IMR-90 (cell line): Measurements from ENCODE around the gene SH3BP4. TPM values are rescaled to one million over a fixed set of nuclear protein-coding genes. Genes with fewer than 3 reads are reported as not detected.

ENCODE experiments used
- ATAC-seq: fragments of 200-7000 bp; cut with Tn5 transposase; 2 replicates; pipeline ENCODE4 v1.9.1; 2020; ENCODE audit warnings: low read depth, mild to moderate bottlenecking, moderate library complexity
- BruUV-seq: library from RNA; stranded (reverse); fragments of 400-500 nt; replicated peaks from 2 replicates; lab custom pipeline; 2021; lab: Mats Ljungman, UMichigan
- CTCF ChIA-PET: fragments of 300-600 bp; formaldehyde crosslinking; extraction: SDS; loops from one replicate; lab custom pipeline; 2021; ENCODE audit warnings: antibody characterized with exemption; lab: Yijun Ruan, JAX
- POLR2A ChIA-PET: fragments of 300-600 bp; sonication (Branson Sonifier 250); formaldehyde crosslinking; loops from one replicate; lab custom pipeline; 2022; ENCODE audit warnings: antibody characterized with exemption; ENCODE audit not compliant: unreplicated experiment; lab: Charles Lee
- DNase-seq: peaks from one replicate; pipeline ENCODE4 v3.0.0; 2013
- H2AFZ ChIP-seq: replicated peaks from 2 replicates; pipeline ENCODE3; 2013; ENCODE audit warnings: low read length, mild to moderate bottlenecking; ENCODE audit not compliant: poor library complexity
- H2AK5ac ChIP-seq: 2 replicates; pipeline ENCODE4 v1.6.1; 2013; ENCODE audit warnings: low read depth, low read length, inconsistent platforms
- H2AK9ac ChIP-seq: replicated peaks from 2 replicates; pipeline ENCODE3; 2013; ENCODE audit warnings: mild to moderate bottlenecking, low read depth, low read length, moderate library complexity; ENCODE audit not compliant: poor library complexity
- H2BK120ac ChIP-seq: 2 replicates; pipeline ENCODE4 v1.6.1; 2013; ENCODE audit warnings: low read depth, low read length, inconsistent platforms
- H2BK15ac ChIP-seq: 3 replicates; pipeline ENCODE4 v1.6.1; 2013; ENCODE audit warnings: low read depth, low read length, inconsistent platforms
- H2BK20ac ChIP-seq: 2 replicates; pipeline ENCODE4 v1.6.1; 2013; ENCODE audit warnings: low read depth, mild to moderate bottlenecking, inconsistent platforms, low read length, moderate library complexity
- H2BK5ac ChIP-seq: 2 replicates; pipeline ENCODE4 v1.6.1; 2013; ENCODE audit warnings: mild to moderate bottlenecking, low read depth, low read length, inconsistent platforms; ENCODE audit not compliant: poor library complexity, severe bottlenecking
- H3K14ac ChIP-seq: replicated peaks from 2 replicates; pipeline ENCODE4 v1.6.1; 2013; ENCODE audit warnings: low read depth, low read length, inconsistent platforms
- H3K18ac ChIP-seq: 2 replicates; pipeline ENCODE4 v1.6.1; 2013; ENCODE audit warnings: low read depth, low read length, control low read depth
- H3K23ac ChIP-seq: 2 replicates; pipeline ENCODE4 v1.6.1; 2013; ENCODE audit warnings: low read depth, low read length, inconsistent platforms
- H3K27ac ChIP-seq: 2 replicates; pipeline ENCODE4 v1.5.1; 2013; ENCODE audit warnings: mild to moderate bottlenecking, control low read depth, low read length; ENCODE audit not compliant: insufficient read depth
- H3K27me3 ChIP-seq: 2 replicates; pipeline ENCODE4 v1.6.1; 2013; ENCODE audit warnings: low read length; ENCODE audit not compliant: control insufficient read depth, insufficient read depth
- H3K36me3 ChIP-seq: 2 replicates; pipeline ENCODE4 v1.6.1; 2013; ENCODE audit warnings: low read length, mixed read lengths; ENCODE audit not compliant: control insufficient read depth, insufficient read depth
- H3K4ac ChIP-seq: 2 replicates; pipeline ENCODE4 v1.6.1; 2013; ENCODE audit warnings: low read depth, low read length, inconsistent platforms
- H3K4me1 ChIP-seq: 2 replicates; pipeline ENCODE4 v1.6.1; 2013; ENCODE audit warnings: low read length, mixed read lengths; ENCODE audit not compliant: control insufficient read depth, insufficient read depth
- H3K4me2 ChIP-seq: 2 replicates; pipeline ENCODE4 v1.6.1; 2013; ENCODE audit warnings: low read depth, mild to moderate bottlenecking, control low read depth, low read length, moderate library complexity
- H3K4me3 ChIP-seq: 2 replicates; pipeline ENCODE4 v1.5.1; 2013; ENCODE audit warnings: low read depth, mild to moderate bottlenecking, control low read depth, low read length, moderate library complexity; ENCODE audit not compliant: insufficient read depth
- H3K56ac ChIP-seq: 2 replicates; pipeline ENCODE4 v1.6.1; 2013; ENCODE audit warnings: low read length, inconsistent platforms; ENCODE audit not compliant: insufficient read depth; ENCODE audit errors: extremely low read depth
- H3K79me1 ChIP-seq, 2 experiments: 2 replicates each; pipeline ENCODE4 v1.6.1; 2013; ENCODE audit warnings: low read length in 2 of 2, inconsistent platforms in 1 of 2, low read depth in 1 of 2
- H3K9ac ChIP-seq: 2 replicates; pipeline ENCODE4 v1.6.1; 2013; ENCODE audit warnings: low read depth, low read length, control low read depth
- H3K9me1 ChIP-seq: 2 replicates; pipeline ENCODE4 v1.6.1; 2013; ENCODE audit warnings: low read length, inconsistent platforms; ENCODE audit not compliant: insufficient read depth
- H3K9me3 ChIP-seq: 2 replicates; pipeline ENCODE4 v1.6.1; 2013; ENCODE audit warnings: low read length; ENCODE audit not compliant: control insufficient read depth, insufficient read depth
- H4K20me1 ChIP-seq: 2 replicates; pipeline ENCODE4 v1.6.1; 2013; ENCODE audit warnings: low read length, inconsistent platforms; ENCODE audit not compliant: insufficient read depth
- H4K5ac ChIP-seq: 2 replicates; pipeline ENCODE4 v1.6.1; 2013; ENCODE audit warnings: mild to moderate bottlenecking, low read depth, low read length, control low read depth
- H4K8ac ChIP-seq, 2 experiments: 2 replicates each; pipeline ENCODE4 v1.6.1; 2013; ENCODE audit warnings: low read depth in 2 of 2, low read length in 2 of 2, control low read depth in 1 of 2, inconsistent platforms in 1 of 2
- H4K91ac ChIP-seq: 2 replicates; pipeline ENCODE4 v1.6.1; 2013; ENCODE audit warnings: low read depth, low read length, inconsistent platforms; ENCODE audit not compliant: insufficient read depth
- MAZ ChIP-seq: IDR thresholded peaks from 2 replicates; pipeline ENCODE4 v1.6.1; 2012; ENCODE audit warnings: low read depth, mild to moderate bottlenecking, low read length, improper control_type of control experiment, moderate library complexity, borderline replicate concordance
- WGBS, 2 experiments: methylation state at CpG; one replicate each; pipeline versions ENCODE4 v1.1.5 to v1.1.7; 2013; ENCODE audit warnings: missing lambda C conversion rate in 2 of 2; ENCODE audit not compliant: insufficient read length in 1 of 2; ENCODE audit errors: extremely low coverage in 2 of 2; 5-methylcytosine and 5-hydroxymethylcytosine counted together
- dilution Hi-C: fragments of 300-500 bp; cut with HindIII; formaldehyde crosslinking; loops from one replicate; pipeline ENCODE4 v1.14.3; 2018; ENCODE audit warnings: low sequenced_read_pairs; ENCODE audit not compliant: unreplicated experiment
- in situ Hi-C: fragments of 300-500 bp; cut with MboI; formaldehyde crosslinking; loops from 3 replicates; pipeline ENCODE4 v1.14.3; 2019; ENCODE audit warnings: low sequenced_read_pairs, inconsistent platforms, mixed read lengths
- intact Hi-C: fragments of 100-400 bp; cut with micrococcal nuclease; formaldehyde crosslinking; loops from 2 replicates; pipeline ENCODE4 v1.10.0; 2022
- polyA plus RNA-seq, 3 experiments: library from polyadenylated mRNA; depleted of rRNA; stranded (reverse); fragments of >200 nt; gene quantifications; 2 replicates each; pipeline ENCODE4 v1.2.3, GENCODE V29; 2012; ENCODE audit warnings: low replicate concordance in 1 of 3
- total RNA-seq: library from RNA; depleted of rRNA; stranded (reverse); fragments of >200 nt; gene quantifications from 2 replicates; pipeline ENCODE4 v1.2.3, GENCODE V29; 2012

SH3BP4 gene
- total and polyA plus RNA-seq, 2 of the 4 experiments (the other 2 are of a cell fraction) = 104 to 122 TPM

GRCh38 chr2:235061656-235062055, 109.8 kb downstream of the SH3BP4 start:
- no TSS peak for BruUV-seq
- peaks cover 4% of the 10 kb centered on the region; the same call in 1 of the 2 replicates for H4K20me1 ChIP-seq
- DNase-seq (no peak), ATAC-seq (no peak)
- H3K14ac ChIP-seq = no peak overlapping the region
- no peaks in the 10 kb centered on the region for H3K4me1 ChIP-seq
- no peak overlapping the region for H4K8ac ChIP-seq
- H3K4ac ChIP-seq = no peak overlapping the region
- H2BK20ac ChIP-seq = no peak overlapping the region
- no peak overlapping the region for H3K4me2 ChIP-seq
- no peak overlapping the region for H2AK9ac ChIP-seq
- no peak overlapping the region for H4K91ac ChIP-seq
- no peak overlapping the region for H2BK15ac ChIP-seq
- no peak overlapping the region for H2BK120ac ChIP-seq
- TF ChIP-seq MAZ = no peak
- peaks cover 2 to 5% of the 10 kb centered on the region in 2 experiments; a peak in 2 of 4 replicates for H3K79me1 ChIP-seq
- 100% methylated on average over 5 of the region's 10 CpGs; no CpG with 5 or more reads in 1 of the 2 experiments for WGBS, 2 experiments
- intact Hi-C loops (no loop called here), in situ Hi-C loops (no loop called here), dilution Hi-C loops (no loop called here)
- no peak overlapping the region for H3K4me3 ChIP-seq
- no peak overlapping the region for H3K9ac ChIP-seq
- no peak overlapping the region for H3K18ac ChIP-seq
- no peak overlapping the region for H3K56ac ChIP-seq
- no peak overlapping the region for H3K27ac ChIP-seq
- no peak overlapping the region for H2AFZ ChIP-seq
- H3K9me3 ChIP-seq = no peaks in the 10 kb centered on the region
- POLR2A ChIA-PET = interaction anchor here (0.5 kb wide), 1 partner anchor 188 kb away, joined by 3 read pairs; no protein-coding TSS in a partner anchor
- no peak overlapping the region for H2BK5ac ChIP-seq
- H3K36me3 ChIP-seq = no peaks in the 10 kb centered on the region; the same call in 1 of the 2 replicates
- no peak overlapping the region for H4K5ac ChIP-seq
- H2AK5ac ChIP-seq = no peak overlapping the region
- H3K27me3 ChIP-seq = 0 out of 2 replicates have a peak, but pooled peaks cover 2% of the 10 kb centered on the region
- H3K23ac ChIP-seq = no peak overlapping the region
- CTCF ChIA-PET = no interaction called here
- H3K9me1 ChIP-seq = peaks cover 12% of the 10 kb centered on the region
